ENCODE results near the gene PDE3B. TPM values are rescaled to one million over a fixed set of nuclear protein-coding genes. Genes with fewer than 3 reads are reported as not detected.

Gene PDE3B
- total and polyA plus RNA-seq, 2 of the 8 experiments (the other 6 are each of a cell fraction or from before 2014, with no cell fraction given) = 2.7 to 10.9 TPM

DNA sequence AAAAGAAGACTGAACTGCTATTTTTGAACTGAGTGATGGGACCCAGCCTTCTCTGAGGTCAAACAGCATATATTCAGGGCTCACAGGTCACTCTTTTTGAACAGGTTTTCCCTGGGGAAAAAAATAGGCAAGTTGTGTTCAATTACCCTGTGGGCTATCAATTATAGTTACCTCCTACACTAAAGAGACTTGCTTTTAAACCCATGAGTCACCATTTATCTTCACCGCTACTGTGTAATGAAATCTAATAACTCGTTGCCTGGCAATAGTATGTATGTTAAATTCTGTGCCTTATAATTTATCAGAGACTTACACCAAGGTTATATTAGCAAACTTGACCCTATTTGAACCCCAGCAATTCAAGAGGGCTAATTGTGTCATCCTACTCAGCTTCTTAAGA lies 149.9 kb downstream of the PDE3B start:
- Histone ChIP-seq H4K5ac (ENCODE audit: insufficient read length, low read depth, low read length) (no peak overlapping the region), H3K14ac (ENCODE audit: insufficient read length) (no peak overlapping the region), H2BK120ac (replicated peaks; ENCODE audit: low read depth, low read length) (no peak overlapping the region), H3K27ac (ENCODE audit: low read depth, low read length) (no peak overlapping the region), H3K4me2 (ENCODE audit: insufficient read depth in 1 of 2, low read depth in 2 of 2, low read length in 2 of 2) (no peak overlapping the region), H3K79me2 (ENCODE audit: control insufficient read depth in 1 of 2, insufficient read depth in 2 of 2, low read length in 2 of 2) (no peaks in the 10 kb centered on the region), H3K56ac (replicated peaks; ENCODE audit: insufficient read length, low read depth, low read length) (no peak overlapping the region), H2AFZ (ENCODE audit: low read length) (no peak overlapping the region), H3K9ac (replicated peaks in 1 of 4; ENCODE audit: extremely low read depth in 1 of 4, low read depth in 3 of 4, low read length in 3 of 4) (no peak overlapping the region), H2BK5ac (ENCODE audit: low read depth, low read length) (no peak overlapping the region), H4K8ac (ENCODE audit: extremely low read depth, insufficient read depth, low read length) (no peak overlapping the region), H3K79me1 (ENCODE audit: low read depth, low read length) (no peaks in the 10 kb centered on the region), H3K4ac (replicated peaks; ENCODE audit: insufficient read length, low read depth, low read length) (no peak overlapping the region), H2BK15ac (ENCODE audit: low read length) (no peak overlapping the region), H3K4me1 (replicated peaks in 1 of 4; ENCODE audit: control insufficient read depth in 3 of 4, insufficient read depth in 4 of 4, low read length in 3 of 4) (no peaks in the 10 kb centered on the region), H3K23me2 (ENCODE audit: low read depth, low read length) (no peaks in the 10 kb centered on the region), H3K9me3 (ENCODE audit: insufficient read depth in 2 of 2, low read depth in 1 of 2, low read length in 1 of 2) (no peaks in the 10 kb centered on the region), H3K27me3 (replicated peaks in 1 of 4; ENCODE audit: control insufficient read depth in 3 of 4, extremely low read depth in 1 of 4, insufficient read depth in 3 of 4, low read length in 3 of 4) (no peaks in the 10 kb centered on the region), H3K23ac (ENCODE audit: insufficient read length) (no peak overlapping the region), H3K18ac (ENCODE audit: extremely low read depth, low read length) (no peak overlapping the region), H2BK12ac (ENCODE audit: low read depth, low read length) (no peak overlapping the region), H4K91ac (replicated peaks; ENCODE audit: insufficient read length, low read length) (no peak overlapping the region), H3K36me3 (ENCODE audit: control insufficient read depth in 2 of 4, insufficient read depth in 4 of 4, low read length in 3 of 4) (no peaks in the 10 kb centered on the region), H2AK5ac (ENCODE audit: low read depth, low read length) (no peak overlapping the region), H4K20me1 (replicated peaks in 1 of 2; ENCODE audit: control insufficient read depth in 1 of 2, insufficient read depth in 2 of 2, low read length in 2 of 2) (no peaks in the 10 kb centered on the region), H3K4me3 (ENCODE audit: extremely low read depth in 1 of 4, insufficient read depth in 2 of 4, low read depth in 3 of 4, low read length in 4 of 4) (no peak overlapping the region), H2BK20ac (ENCODE audit: low read length) (no peak overlapping the region)
- 91% methylated on average over 2 of the region's 2 CpGs; no CpG with 5 or more reads in 1 of the 2 experiments for WGBS, 2 experiments (ENCODE audit: extremely low coverage in 1 of 2, insufficient coverage in 1 of 2, insufficient read length in 1 of 2, insufficient replicate concordance in 2 of 2, low coverage in 1 of 2, low lambda C conversion rate in 2 of 2, missing lambda C conversion rate in 1 of 2)
- FAIRE-seq (no peak), DNase-seq (ENCODE audit: low read depth in 1 of 2, low spot score in 2 of 2) (no peak)
- ChIA-PET CTCF (ENCODE audit: partially characterized antibody) (no interaction called here), POLR2A (ENCODE audit: partially characterized antibody) (no interaction called here)
- TF ChIP-seq, protein P1, sequence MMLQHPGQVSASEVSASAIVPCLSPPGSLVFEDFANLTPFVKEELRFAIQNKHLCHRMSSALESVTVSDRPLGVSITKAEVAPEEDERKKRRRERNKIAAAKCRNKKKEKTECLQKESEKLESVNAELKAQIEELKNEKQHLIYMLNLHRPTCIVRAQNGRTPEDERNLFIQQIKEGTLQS (IDR thresholded peaks at IDR 0.05; ENCODE audit: insufficient read depth, low read depth, low read length) = no peak
- TF ChIP-seq CTBP2 (IDR thresholded peaks at IDR 0.05; ENCODE audit: borderline replicate concordance, insufficient read depth, insufficient read length, low read length) (no peak), HDAC2 (IDR thresholded peaks at IDR 0.05; ENCODE audit: borderline replicate concordance in 1 of 2, low read depth in 2 of 2, low read length in 2 of 2) (no peak), SIX5 (IDR thresholded peaks at IDR 0.05; ENCODE audit: low read depth, low read length) (no peak), TBP (IDR thresholded peaks at IDR 0.05; ENCODE audit: low read depth, low read length) (no peak), BCL11A (IDR thresholded peaks at IDR 0.05; ENCODE audit: low read depth in 2 of 2, low read length in 2 of 2) (no peak), TCF12 (IDR thresholded peaks at IDR 0.05; ENCODE audit: low read depth, low read length) (no peak), EP300 (IDR thresholded peaks at IDR 0.05; ENCODE audit: borderline replicate concordance in 1 of 2, low read depth in 2 of 2, low read length in 2 of 2) (no peak)
- TF ChIP-seq, protein P2, sequence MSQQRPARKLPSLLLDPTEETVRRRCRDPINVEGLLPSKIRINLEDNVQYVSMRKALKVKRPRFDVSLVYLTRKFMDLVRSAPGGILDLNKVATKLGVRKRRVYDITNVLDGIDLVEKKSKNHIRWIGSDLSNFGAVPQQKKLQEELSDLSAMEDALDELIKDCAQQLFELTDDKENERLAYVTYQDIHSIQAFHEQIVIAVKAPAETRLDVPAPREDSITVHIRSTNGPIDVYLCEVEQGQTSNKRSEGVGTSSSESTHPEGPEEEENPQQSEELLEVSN (IDR thresholded peaks at IDR 0.05) = no peak
- TF ChIP-seq, protein P3, sequence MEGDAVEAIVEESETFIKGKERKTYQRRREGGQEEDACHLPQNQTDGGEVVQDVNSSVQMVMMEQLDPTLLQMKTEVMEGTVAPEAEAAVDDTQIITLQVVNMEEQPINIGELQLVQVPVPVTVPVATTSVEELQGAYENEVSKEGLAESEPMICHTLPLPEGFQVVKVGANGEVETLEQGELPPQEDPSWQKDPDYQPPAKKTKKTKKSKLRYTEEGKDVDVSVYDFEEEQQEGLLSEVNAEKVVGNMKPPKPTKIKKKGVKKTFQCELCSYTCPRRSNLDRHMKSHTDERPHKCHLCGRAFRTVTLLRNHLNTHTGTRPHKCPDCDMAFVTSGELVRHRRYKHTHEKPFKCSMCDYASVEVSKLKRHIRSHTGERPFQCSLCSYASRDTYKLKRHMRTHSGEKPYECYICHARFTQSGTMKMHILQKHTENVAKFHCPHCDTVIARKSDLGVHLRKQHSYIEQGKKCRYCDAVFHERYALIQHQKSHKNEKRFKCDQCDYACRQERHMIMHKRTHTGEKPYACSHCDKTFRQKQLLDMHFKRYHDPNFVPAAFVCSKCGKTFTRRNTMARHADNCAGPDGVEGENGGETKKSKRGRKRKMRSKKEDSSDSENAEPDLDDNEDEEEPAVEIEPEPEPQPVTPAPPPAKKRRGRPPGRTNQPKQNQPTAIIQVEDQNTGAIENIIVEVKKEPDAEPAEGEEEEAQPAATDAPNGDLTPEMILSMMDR (IDR thresholded peaks at IDR 0.05; ENCODE audit: control extremely low read depth in 1 of 3, insufficient read depth in 1 of 3, low read depth in 1 of 3, low read length in 3 of 3) = no peak

Data from H1 (cell line).